HG02610 (cell line): ENCODE measurements around the gene PRKAR1B.

Experiments
- ATAC-seq: cut with Tn5 transposase; IDR thresholded peaks from one replicate; pipeline ENCODE4 v1.9.1; 2021; ENCODE audit warnings: mild to moderate bottlenecking, moderate library complexity; ENCODE audit not compliant: unreplicated experiment

PRKAR1B gene

DNA sequence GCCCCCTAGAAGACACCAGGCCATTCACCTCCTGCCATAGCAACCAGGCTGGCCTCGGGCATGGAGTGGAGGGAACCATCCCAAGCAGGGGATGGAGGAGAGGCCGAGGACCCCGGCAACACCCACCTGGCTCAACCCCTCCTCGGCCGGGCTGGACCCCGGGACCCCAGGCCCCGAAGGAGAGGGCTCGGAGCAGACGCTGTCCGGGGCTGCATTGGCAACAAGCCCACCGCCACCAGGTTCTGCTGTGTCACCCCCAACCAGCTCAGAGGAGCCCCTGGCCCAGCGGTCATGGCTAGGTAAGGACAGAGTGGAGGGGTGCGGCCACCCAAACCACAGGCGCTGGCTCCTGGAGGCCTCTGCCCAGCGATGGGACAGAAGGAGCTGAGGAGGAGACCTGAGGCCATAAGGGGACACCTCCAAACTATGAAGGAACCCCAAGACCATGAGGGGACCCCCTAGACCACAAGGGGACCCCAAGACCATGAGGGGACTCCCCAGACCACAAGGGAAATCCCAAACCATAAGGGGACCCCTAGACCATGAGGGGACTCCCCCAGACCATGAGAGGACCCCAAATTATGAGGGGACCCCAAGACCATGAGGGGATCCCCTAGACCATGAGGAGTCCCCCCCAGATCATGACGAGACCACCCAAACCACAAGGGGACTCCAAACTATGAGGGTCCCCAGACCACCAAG, 132.7 kb downstream of the PRKAR1B start:
- ATAC-seq: no peak

DNA sequence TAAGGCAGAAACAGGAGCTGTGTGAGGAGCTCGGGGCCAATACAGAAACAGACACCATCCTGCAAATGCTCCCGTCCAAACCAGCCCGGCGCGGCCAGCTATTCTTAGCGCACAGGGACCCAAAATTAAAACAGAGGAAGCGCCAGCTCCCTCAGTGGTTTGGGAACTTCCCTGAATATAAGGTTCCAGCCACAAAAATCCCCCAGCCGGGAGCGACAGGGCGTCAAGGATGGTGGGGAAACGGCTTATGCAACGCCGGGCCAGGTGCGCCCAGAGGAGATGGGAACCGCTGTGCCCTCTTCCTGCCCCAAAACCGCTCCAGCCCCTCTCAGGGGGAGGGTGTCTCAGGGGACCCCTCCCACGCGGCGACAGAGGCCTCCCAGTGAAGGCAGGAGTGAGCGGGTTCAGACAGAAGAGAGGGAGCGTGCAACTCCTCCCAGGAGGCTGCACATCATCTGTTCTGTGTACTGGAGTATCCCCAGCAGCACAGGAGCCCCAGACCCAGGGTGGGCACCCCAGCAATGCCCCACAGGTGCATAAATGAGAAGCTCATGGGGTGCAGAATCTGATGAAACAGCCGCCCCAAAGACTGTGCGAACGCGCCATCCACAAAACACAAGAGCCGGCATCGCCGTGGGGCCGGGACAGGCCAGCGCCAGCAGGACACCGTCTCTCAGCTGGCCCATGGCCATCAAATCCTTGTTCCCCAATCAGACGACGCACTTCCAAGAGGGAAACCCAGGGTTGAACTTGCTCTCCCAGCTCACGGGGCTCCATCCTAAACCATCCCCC, 133.6 kb downstream of the PRKAR1B start:
- ATAC-seq: peak; percentile 52

- ATAC-seq: no peak
Measured at GRCh38 chr7:591856-592628, 135.0 kb downstream of the PRKAR1B start.

- ATAC-seq: no peak
Measured at GRCh38 chr7:590731-591551, 136.1 kb downstream of the PRKAR1B start.

DNA sequence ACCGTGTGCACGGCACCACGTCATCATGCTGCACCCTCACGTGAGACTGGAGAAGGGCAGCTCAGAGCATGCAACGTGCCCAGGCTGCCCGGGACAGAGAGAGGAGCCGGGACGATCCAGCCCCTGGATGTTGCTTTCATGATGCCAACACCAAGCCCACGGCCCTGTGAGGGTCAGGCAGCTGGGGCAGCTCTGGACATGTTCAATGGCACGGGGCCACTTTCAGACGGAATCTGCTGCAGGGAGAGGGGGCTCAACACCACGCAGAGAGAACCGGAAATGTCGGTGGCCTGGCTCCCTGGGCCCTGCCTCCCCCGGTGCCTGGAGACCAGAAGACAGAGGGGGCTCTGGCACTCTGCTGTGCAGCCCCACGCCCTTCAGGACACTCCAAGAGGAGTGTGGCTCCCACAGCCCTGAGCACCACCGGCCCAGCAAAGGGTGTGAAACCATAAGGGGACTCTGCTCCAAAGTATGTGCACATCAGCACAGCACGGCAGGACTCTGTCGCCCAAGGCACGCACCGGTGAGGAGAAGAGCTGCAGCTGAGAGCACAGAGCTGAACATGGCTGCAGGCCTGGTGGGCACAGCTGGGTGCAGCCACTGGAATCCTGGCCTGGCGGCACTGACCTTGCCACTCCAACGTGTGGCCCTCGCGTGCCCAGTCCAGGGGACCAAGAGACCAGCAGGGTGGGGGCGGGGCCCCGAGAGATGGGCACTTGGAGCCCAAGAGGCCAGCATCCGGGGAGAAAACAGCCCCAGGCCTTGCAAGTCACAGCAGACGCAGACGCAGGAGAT, 137.1 kb downstream of the PRKAR1B start:
- no peak for ATAC-seq

- no peak for ATAC-seq
Measured at GRCh38 chr7:587767-588166, 139.3 kb downstream of the PRKAR1B start.

DNA sequence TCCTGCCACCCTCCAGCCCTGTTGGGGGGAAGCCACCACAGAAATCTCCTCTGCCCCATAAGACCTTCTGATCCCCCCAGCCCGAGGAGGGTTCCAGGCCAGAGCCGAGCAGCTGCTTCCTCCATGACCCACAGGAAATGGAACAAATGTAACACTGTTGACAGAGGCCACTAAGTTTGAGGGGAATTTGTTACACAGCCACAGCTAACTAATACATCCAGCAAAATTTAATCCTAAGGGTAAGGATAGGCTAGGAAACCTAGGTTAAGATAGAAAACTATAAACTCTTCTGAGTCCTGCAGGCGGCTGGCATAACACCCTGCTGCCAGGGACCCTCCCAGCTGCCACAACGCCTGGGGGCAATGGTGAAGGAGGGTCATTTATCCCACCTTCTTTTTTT, 140.6 kb downstream of the PRKAR1B start:
- no peak for ATAC-seq

DNA sequence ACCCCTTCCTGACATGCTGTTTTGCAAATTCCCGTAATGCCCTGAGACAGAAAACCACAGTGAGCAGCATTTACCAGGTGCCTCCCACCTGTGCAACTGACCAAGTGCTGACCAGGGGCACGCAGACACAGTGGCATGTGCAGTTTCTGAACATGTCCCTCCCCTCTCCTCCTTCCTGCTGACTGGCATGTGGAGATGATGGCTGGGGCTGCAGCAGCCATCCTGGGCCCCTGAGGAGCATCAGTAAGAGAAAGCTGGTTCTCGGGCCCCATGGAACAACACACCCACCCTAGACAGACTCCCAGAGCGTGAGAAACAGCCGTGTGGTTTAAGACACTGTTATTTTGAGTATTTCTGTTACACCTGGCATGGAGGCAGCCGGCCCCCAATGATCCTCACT, 141.2 kb downstream of the PRKAR1B start:
- no peak for ATAC-seq

GRCh38 chr7:585229-585711, 141.8 kb downstream of the PRKAR1B start:
- ATAC-seq: no peak

- no peak for ATAC-seq
Measured at GRCh38 chr7:584820-585219, 142.3 kb downstream of the PRKAR1B start.

- ATAC-seq: no peak
Measured at GRCh38 chr7:584122-584465, 143.0 kb downstream of the PRKAR1B start.

DNA sequence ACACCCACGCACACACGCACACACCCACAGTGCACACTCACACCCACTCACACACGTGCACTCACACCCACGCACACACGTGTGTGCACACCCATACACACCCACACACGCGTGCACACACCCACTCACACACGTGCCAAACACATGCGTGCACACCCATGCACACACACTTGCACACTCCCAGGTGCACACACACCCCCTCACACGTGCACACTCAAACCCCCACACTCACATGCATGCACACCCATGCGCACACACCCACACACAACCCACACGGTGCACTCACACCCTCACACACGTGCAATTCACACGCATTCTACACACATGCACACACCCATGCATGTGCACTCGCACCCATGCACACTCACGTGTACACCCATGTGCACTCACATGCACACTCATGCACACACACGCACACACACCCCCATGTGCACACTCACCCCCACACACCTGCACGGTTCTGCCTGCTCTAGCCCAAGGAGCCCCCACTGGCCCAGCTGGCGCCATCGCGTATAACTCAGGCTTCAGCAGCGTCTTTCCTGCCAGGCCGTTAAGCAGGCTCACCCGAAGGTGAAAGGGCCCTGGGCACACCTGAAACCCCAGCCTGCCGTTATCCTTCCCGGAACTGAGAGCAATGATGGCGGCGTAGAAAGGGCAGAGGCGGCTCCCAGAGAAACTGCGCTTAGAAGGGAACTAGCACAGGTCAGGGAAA, 143.5 kb downstream of the PRKAR1B start:
- no peak for ATAC-seq

- ATAC-seq: no peak
Measured at GRCh38 chr7:582931-583330, 144.2 kb downstream of the PRKAR1B start.

- no peak for ATAC-seq
Measured at GRCh38 chr7:582081-582835, 144.8 kb downstream of the PRKAR1B start.

- ATAC-seq: no peak
Measured at GRCh38 chr7:578386-578785, 148.7 kb downstream of the PRKAR1B start.

DNA sequence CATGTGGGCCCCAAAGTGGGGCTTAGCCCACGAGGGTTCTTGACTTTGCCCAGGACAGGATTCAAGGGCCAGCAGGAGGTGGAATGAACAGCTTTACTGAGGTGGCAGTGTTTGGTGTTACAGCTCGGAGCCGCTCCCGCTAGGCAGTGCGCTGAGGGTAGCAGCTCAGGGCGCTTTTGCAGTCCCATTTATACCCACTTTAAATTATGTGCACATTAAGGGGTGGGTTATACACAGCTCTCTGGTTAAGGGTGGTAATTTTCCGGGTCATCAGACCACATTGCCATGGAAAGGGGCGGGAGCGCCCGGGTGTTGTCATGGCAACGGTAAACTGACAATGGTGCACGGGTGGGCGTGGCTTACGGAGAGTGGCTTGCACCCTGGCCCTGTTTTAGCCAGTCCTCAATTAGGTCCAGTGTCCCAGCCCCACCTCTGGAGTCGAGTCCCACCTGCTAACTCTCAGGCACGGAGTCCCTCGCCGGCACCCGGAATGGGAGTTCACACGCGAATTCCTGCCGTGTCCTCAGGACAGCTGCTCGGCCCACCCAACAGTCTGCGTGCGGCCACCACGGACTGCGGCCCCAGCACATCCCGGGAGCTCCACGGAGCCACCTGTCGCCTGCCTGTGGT, 149.2 kb downstream of the PRKAR1B start:
- ATAC-seq: no peak

DNA sequence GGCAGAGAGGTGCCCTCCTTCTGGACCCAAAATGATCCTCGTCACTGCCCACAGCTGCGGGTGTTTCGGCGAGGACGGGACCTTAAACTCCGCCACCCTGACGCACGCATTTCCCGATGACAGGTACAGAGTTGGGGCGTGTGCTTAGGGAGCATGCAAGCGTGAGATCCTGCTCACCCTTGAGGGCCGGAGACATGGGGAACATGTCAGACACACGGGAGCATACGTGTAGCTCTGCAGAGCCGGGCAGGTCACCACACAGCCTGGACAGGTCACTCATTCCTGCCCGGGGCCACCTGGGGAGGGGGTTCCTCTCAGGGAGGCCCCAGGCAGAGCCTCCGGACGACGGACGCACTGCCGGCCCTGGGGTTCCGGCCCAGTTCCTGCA, 149.8 kb downstream of the PRKAR1B start:
- no peak for ATAC-seq
